ENCODE measurements around the gene AGXT.

AGXT gene

DNA sequence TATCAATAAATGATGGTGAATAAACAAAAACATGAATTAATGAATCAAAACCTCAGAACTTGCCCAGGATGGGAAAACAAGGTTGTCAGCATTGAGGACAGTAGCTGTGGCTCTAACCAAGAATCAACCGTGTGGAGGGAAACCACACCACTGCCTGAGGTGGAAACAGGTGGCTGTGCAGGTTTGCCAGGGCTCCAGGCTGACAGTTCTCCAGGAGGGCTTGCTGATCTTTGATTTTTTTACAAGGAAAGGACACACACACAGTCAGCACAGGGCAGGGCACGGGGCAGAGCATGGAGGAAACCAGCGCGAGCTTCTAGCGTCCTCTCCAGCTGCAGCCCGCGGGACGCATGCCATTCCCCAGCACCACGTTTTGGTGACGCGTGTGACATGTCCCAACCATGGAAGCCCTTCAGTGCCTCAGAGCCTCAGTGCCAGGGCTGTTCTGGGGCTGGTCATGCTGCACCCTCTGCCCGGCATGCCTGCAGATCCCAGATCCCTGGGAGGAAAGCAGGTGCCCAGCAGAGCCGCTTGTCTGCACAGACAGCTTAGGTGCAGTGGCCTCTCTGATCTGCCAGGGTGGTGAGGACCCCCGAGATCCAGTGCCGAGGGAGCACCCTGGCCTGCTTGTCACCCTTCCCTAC is 15.8 kb upstream of the AGXT start:
- ATAC-seq (ENCODE audit: low read depth) (no peak), DNase-seq (ENCODE audit: low spot score) (no peak)
- H3K4me1 ChIP-seq (ENCODE audit: insufficient read depth, poor library complexity, severe bottlenecking), result no peaks in the 10 kb centered on the region
- no peak overlapping the region for H3K4me3 ChIP-seq (ENCODE audit: severe bottlenecking)
- no peaks in the 10 kb centered on the region for H3K36me3 ChIP-seq (ENCODE audit: low read depth)
- H3K9me3 ChIP-seq (ENCODE audit: severe bottlenecking), result no peaks in the 10 kb centered on the region
- no peaks in the 10 kb centered on the region for H3K27me3 ChIP-seq (ENCODE audit: insufficient read depth, poor library complexity, severe bottlenecking)
- TF ChIP-seq, protein P1, sequence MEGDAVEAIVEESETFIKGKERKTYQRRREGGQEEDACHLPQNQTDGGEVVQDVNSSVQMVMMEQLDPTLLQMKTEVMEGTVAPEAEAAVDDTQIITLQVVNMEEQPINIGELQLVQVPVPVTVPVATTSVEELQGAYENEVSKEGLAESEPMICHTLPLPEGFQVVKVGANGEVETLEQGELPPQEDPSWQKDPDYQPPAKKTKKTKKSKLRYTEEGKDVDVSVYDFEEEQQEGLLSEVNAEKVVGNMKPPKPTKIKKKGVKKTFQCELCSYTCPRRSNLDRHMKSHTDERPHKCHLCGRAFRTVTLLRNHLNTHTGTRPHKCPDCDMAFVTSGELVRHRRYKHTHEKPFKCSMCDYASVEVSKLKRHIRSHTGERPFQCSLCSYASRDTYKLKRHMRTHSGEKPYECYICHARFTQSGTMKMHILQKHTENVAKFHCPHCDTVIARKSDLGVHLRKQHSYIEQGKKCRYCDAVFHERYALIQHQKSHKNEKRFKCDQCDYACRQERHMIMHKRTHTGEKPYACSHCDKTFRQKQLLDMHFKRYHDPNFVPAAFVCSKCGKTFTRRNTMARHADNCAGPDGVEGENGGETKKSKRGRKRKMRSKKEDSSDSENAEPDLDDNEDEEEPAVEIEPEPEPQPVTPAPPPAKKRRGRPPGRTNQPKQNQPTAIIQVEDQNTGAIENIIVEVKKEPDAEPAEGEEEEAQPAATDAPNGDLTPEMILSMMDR (IDR thresholded peaks at IDR 0.05; ENCODE audit: poor library complexity, severe bottlenecking), result no peak
- H3K27ac ChIP-seq (ENCODE audit: poor library complexity, severe bottlenecking), result no peak overlapping the region

DNA sequence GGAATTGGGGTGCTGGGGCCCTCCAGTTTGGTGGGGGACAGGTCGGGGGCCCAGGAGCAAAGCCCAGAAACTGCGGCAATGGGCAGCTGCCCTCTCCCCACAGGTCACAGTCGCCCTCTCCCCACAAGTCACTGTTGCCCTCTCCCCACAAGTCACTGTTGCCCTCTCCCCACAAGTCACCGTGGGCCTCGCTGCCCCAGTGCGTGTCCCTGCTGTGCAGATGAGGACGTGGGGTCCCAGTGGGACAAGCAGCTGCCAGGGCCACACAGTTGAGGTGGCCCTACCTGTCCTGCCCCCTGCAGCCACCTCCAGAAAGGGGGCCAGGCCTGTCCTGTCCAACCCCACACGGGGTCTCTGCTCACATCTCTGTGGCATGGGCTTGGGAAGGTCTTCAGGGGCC is 13.0 kb upstream of the AGXT start:
- Histone ChIP-seq H3K27ac (ENCODE audit: poor library complexity, severe bottlenecking) (no peak overlapping the region), H3K27me3 (ENCODE audit: insufficient read depth, poor library complexity, severe bottlenecking) (peaks cover 6% of the 10 kb centered on the region), H3K4me1 (ENCODE audit: insufficient read depth, poor library complexity, severe bottlenecking) (no peaks in the 10 kb centered on the region), H3K4me3 (ENCODE audit: severe bottlenecking) (no peak overlapping the region), H3K36me3 (ENCODE audit: low read depth) (no peaks in the 10 kb centered on the region), H3K9me3 (ENCODE audit: severe bottlenecking) (no peaks in the 10 kb centered on the region)
- no peak for ATAC-seq (ENCODE audit: low read depth)
- TF ChIP-seq, protein P1 (IDR thresholded peaks at IDR 0.05; ENCODE audit: poor library complexity, severe bottlenecking), result no peak
- DNase-seq (ENCODE audit: low spot score), result no peak

DNA sequence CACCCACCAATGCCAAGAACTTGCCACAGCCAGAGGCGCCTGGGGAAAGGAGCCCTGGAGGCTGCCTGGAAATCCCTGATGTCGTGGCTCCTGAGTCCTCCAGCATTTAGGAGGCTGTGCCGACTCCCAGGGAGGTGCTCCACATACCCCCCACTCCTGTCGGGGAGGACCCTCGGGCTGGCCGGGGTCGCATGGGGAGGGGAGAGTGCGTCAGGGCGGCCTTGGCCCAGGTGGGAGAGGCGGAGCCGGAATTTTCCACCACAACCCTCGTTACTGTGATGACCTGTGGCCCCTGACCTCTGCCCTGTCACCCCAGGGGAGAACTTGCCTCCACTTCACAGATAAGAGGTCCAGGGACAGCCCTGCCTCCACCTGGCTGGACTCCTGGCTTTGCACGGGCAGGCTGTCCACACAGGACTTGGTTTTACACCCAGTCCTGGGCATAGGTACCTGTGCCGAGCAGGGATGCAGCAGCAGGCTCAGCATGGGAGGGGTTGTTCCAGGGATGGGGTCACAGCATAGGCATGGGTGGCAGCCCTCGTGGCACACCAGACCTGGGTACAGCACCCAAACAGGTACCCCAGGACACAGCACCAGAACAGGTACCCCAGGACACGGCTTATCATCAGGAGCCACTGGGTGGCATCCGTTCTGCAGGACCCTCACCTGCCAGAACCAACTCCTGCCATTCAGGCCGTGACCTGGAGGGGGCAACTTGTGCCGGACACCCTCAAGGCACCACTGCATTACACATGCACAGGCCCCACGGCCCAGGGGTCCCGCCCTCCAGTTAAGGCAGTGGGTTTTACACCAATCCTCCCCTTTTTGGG is 12.3 kb upstream of the AGXT start:
- Histone ChIP-seq H3K27me3 (ENCODE audit: insufficient read depth, poor library complexity, severe bottlenecking) (peaks cover 9% of the 10 kb centered on the region), H3K4me1 (ENCODE audit: insufficient read depth, poor library complexity, severe bottlenecking) (no peaks in the 10 kb centered on the region), H3K4me3 (ENCODE audit: severe bottlenecking) (no peak overlapping the region), H3K9me3 (ENCODE audit: severe bottlenecking) (no peaks in the 10 kb centered on the region), H3K27ac (ENCODE audit: poor library complexity, severe bottlenecking) (no peak overlapping the region), H3K36me3 (ENCODE audit: low read depth) (no peaks in the 10 kb centered on the region)
- ATAC-seq (ENCODE audit: low read depth), result no peak
- DNase-seq (ENCODE audit: low spot score), result no peak
- TF ChIP-seq, protein P1 (IDR thresholded peaks at IDR 0.05; ENCODE audit: poor library complexity, severe bottlenecking), result peak; percentile 8

DNA sequence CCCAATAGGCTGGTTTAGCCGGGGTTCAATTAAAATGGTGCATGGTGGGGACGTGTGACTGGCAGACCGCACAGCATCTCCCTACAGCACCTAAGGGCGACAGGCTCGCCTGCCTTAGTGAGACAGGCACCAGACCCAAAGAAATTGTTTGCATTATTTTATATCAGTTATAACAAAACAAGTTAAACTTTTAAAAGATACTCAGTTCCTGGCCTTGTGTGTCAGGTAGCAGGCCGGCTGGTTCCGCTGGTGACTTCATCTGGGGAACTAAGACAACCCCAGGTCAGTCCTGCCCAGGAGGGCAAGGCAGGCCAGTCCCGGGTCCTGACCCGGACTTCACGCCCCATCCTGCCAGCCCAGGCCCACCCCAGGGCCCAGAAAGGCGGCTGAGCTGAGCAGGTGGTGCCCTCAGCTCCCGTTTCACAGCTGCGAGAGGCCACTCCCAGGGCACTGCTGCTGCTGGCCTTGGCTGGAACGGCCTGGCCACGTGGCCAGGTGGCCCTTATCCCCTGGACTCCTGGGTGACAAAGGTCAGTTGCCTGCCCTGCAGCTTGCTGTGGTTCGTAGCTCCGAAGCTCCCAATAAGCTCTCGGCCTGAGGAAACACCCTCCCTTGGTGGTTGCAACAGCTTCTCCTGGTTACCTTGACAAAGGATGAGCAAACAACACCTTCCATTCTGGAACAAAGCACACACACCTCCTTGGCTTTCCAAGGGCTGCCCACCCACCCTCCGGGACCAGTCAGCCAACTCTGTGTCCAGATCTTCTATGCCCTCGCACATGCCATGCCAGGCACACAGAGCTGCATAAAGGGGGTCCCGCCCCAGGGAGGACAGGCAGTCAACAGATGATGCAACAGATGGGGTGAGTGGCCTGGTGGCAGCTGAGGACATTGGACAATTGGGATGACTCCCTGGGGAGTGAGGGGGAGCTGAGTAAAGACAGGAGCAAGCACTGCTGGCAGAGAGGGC is 11.3 kb upstream of the AGXT start:
- ATAC-seq (ENCODE audit: low read depth) (no peak), DNase-seq (ENCODE audit: low spot score) (no peak)
- H3K27ac ChIP-seq (ENCODE audit: poor library complexity, severe bottlenecking), result no peak overlapping the region
- TF ChIP-seq, protein P1 (IDR thresholded peaks at IDR 0.05; ENCODE audit: poor library complexity, severe bottlenecking), result no peak
- no peak overlapping the region for H3K4me3 ChIP-seq (ENCODE audit: severe bottlenecking)
- no peaks in the 10 kb centered on the region for H3K36me3 ChIP-seq (ENCODE audit: low read depth)
- H3K9me3 ChIP-seq (ENCODE audit: severe bottlenecking), result no peaks in the 10 kb centered on the region
- H3K27me3 ChIP-seq (ENCODE audit: insufficient read depth, poor library complexity, severe bottlenecking), result peaks cover 15% of the 10 kb centered on the region
- H3K4me1 ChIP-seq (ENCODE audit: insufficient read depth, poor library complexity, severe bottlenecking), result no peaks in the 10 kb centered on the region

Measured in RWPE2 (cell line).